GM18517 (cell line): ENCODE data around the gene SLC27A1.
A peak's percentile ranks its signal among the peaks of the same experiment; 100 is the strongest.
"Not testable (repeated sequence)": the region's sequence is repeated elsewhere in the genome, so short reads cannot be mapped to it uniquely, and the experiment has no call there.

Experiments
- ATAC-seq: cut with Tn5 transposase; IDR thresholded peaks from one replicate; pipeline ENCODE4 v1.9.1; 2021; ENCODE audit warnings: mild to moderate bottlenecking, moderate library complexity; ENCODE audit not compliant: unreplicated experiment

Gene SLC27A1

GRCh38 chr19:17456127-17456526, 14.2 kb upstream of the SLC27A1 start:
- ATAC-seq: no peak

- ATAC-seq: no peak
These were observed 12.7 kb upstream of the SLC27A1 start for GRCh38 chr19:17457616-17458015.

- ATAC-seq: no peak
These were observed 11.4 kb upstream of the SLC27A1 start for GRCh38 chr19:17458970-17459369.

- no peak for ATAC-seq
These were observed 9.7 kb upstream of the SLC27A1 start, which contains the start of gene NXNL1 for GRCh38 chr19:17460372-17461230. Gene NXNL1, minus strand, starts transcription at chr19:17460926. Its CDS starts 57 bp downstream, at chr19:17460869.

GRCh38 chr19:17466487-17466850, 3.9 kb upstream of the SLC27A1 start:
- ATAC-seq: no peak

- ATAC-seq: no peak
These were observed 2.6 kb upstream of the SLC27A1 start for GRCh38 chr19:17467471-17468301.

- no peak for ATAC-seq
These were observed 1.8 kb upstream of the SLC27A1 start for GRCh38 chr19:17468302-17469091.

- no peak for ATAC-seq
These were observed 1.2 kb upstream of the SLC27A1 start for GRCh38 chr19:17469092-17469480.

- ATAC-seq: peak; percentile 21
These were observed 750 bp upstream of the SLC27A1 start for GRCh38 chr19:17469481-17470067.

- no peak for ATAC-seq
These were observed 1.2 kb downstream of the SLC27A1 start for GRCh38 chr19:17471410-17472125.

- no peak for ATAC-seq
These were observed 2.7 kb downstream of the SLC27A1 start for GRCh38 chr19:17473041-17473440.

- not testable (repeated sequence) for ATAC-seq
These were observed 4.8 kb downstream of the SLC27A1 start for GRCh38 chr19:17475011-17475540.

- ATAC-seq: no peak
These were observed 5.3 kb downstream of the SLC27A1 start for GRCh38 chr19:17475541-17476115.

- ATAC-seq: no peak
These were observed 9.0 kb downstream of the SLC27A1 start for GRCh38 chr19:17479325-17479791.

- ATAC-seq: no peak
These were observed 11.7 kb downstream of the SLC27A1 start for GRCh38 chr19:17481986-17482385.

GRCh38 chr19:17482877-17483604, 12.7 kb downstream of the SLC27A1 start:
- ATAC-seq: no peak

GRCh38 chr19:17483605-17484002, 13.3 kb downstream of the SLC27A1 start:
- ATAC-seq: no peak

- ATAC-seq: no peak
These were observed 14.3 kb downstream of the SLC27A1 start for GRCh38 chr19:17484520-17485185.
